ENCODE results near the gene VPREB3. TPM values are rescaled to one million over a fixed set of nuclear protein-coding genes. Genes with fewer than 3 reads are reported as not detected.

VPREB3 gene
- total and polyA plus RNA-seq, 4 donors, result 0.69 to 3.2 (median 1.8) TPM; not detected in 1

GRCh38 chr22:23801886-23802377, 47.7 kb upstream of the VPREB3 start:
- H3K4me1 ChIP-seq (ENCODE audit: control insufficient read depth in 4 of 4, insufficient read depth in 4 of 4, low read length in 3 of 4), result peaks cover 3 to 12% (median 9%) of the 10 kb centered on the region in 4 donors
- no peaks in the 10 kb centered on the region for H3K27me3 ChIP-seq (ENCODE audit: control insufficient read depth in 4 of 4, insufficient read depth in 4 of 4, low read length in 3 of 4)
- no peak overlapping the region for H3K4me3 ChIP-seq (ENCODE audit: low read depth in 1 of 3, low read length in 3 of 3)
- H3K9me3 ChIP-seq (ENCODE audit: control insufficient read depth in 4 of 4, low read length in 3 of 4), result no peaks in the 10 kb centered on the region
- TF ChIP-seq JUND (IDR thresholded peaks at IDR 0.05) (no peak), NR2F2 (IDR thresholded peaks at IDR 0.05) (no peak), FOXA1 (IDR thresholded peaks at IDR 0.05) (no peak), RAD21 (IDR thresholded peaks at IDR 0.05) (no peak), SP1 (IDR thresholded peaks at IDR 0.05) (no peak), RXRA (IDR thresholded peaks at IDR 0.05) (no peak), HNF4G (IDR thresholded peaks at IDR 0.05) (no peak), FOXA2 (IDR thresholded peaks at IDR 0.05) (no peak), EGR1 (IDR thresholded peaks at IDR 0.05; ENCODE audit: low read depth in 2 of 2) (no peak), HNF4A (conservative IDR thresholded peaks at IDR 0.05) (no peak), YY1 (IDR thresholded peaks at IDR 0.05) (no peak), GABPA (IDR thresholded peaks at IDR 0.05 in 1 of 2, conservative IDR thresholded peaks at IDR 0.05 in 1 of 2) (no peak), TAF1 (conservative IDR thresholded peaks at IDR 0.05) (no peak)
- TF ChIP-seq, protein P1, sequence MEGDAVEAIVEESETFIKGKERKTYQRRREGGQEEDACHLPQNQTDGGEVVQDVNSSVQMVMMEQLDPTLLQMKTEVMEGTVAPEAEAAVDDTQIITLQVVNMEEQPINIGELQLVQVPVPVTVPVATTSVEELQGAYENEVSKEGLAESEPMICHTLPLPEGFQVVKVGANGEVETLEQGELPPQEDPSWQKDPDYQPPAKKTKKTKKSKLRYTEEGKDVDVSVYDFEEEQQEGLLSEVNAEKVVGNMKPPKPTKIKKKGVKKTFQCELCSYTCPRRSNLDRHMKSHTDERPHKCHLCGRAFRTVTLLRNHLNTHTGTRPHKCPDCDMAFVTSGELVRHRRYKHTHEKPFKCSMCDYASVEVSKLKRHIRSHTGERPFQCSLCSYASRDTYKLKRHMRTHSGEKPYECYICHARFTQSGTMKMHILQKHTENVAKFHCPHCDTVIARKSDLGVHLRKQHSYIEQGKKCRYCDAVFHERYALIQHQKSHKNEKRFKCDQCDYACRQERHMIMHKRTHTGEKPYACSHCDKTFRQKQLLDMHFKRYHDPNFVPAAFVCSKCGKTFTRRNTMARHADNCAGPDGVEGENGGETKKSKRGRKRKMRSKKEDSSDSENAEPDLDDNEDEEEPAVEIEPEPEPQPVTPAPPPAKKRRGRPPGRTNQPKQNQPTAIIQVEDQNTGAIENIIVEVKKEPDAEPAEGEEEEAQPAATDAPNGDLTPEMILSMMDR (IDR thresholded peaks at IDR 0.05; ENCODE audit: low read depth, low read length, missing input control), result no peak
- TF ChIP-seq, protein P2, sequence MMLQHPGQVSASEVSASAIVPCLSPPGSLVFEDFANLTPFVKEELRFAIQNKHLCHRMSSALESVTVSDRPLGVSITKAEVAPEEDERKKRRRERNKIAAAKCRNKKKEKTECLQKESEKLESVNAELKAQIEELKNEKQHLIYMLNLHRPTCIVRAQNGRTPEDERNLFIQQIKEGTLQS (IDR thresholded peaks at IDR 0.05), result no peak
- TF ChIP-seq, protein P3, sequence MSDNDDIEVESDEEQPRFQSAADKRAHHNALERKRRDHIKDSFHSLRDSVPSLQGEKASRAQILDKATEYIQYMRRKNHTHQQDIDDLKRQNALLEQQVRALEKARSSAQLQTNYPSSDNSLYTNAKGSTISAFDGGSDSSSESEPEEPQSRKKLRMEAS (IDR thresholded peaks at IDR 0.05), result no peak
- TF ChIP-seq, protein P4, sequence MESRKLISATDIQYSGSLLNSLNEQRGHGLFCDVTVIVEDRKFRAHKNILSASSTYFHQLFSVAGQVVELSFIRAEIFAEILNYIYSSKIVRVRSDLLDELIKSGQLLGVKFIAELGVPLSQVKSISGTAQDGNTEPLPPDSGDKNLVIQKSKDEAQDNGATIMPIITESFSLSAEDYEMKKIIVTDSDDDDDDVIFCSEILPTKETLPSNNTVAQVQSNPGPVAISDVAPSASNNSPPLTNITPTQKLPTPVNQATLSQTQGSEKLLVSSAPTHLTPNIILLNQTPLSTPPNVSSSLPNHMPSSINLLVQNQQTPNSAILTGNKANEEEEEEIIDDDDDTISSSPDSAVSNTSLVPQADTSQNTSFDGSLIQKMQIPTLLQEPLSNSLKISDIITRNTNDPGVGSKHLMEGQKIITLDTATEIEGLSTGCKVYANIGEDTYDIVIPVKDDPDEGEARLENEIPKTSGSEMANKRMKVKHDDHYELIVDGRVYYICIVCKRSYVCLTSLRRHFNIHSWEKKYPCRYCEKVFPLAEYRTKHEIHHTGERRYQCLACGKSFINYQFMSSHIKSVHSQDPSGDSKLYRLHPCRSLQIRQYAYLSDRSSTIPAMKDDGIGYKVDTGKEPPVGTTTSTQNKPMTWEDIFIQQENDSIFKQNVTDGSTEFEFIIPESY (IDR thresholded peaks at IDR 0.05), result no peak
- TF ChIP-seq, protein P5, sequence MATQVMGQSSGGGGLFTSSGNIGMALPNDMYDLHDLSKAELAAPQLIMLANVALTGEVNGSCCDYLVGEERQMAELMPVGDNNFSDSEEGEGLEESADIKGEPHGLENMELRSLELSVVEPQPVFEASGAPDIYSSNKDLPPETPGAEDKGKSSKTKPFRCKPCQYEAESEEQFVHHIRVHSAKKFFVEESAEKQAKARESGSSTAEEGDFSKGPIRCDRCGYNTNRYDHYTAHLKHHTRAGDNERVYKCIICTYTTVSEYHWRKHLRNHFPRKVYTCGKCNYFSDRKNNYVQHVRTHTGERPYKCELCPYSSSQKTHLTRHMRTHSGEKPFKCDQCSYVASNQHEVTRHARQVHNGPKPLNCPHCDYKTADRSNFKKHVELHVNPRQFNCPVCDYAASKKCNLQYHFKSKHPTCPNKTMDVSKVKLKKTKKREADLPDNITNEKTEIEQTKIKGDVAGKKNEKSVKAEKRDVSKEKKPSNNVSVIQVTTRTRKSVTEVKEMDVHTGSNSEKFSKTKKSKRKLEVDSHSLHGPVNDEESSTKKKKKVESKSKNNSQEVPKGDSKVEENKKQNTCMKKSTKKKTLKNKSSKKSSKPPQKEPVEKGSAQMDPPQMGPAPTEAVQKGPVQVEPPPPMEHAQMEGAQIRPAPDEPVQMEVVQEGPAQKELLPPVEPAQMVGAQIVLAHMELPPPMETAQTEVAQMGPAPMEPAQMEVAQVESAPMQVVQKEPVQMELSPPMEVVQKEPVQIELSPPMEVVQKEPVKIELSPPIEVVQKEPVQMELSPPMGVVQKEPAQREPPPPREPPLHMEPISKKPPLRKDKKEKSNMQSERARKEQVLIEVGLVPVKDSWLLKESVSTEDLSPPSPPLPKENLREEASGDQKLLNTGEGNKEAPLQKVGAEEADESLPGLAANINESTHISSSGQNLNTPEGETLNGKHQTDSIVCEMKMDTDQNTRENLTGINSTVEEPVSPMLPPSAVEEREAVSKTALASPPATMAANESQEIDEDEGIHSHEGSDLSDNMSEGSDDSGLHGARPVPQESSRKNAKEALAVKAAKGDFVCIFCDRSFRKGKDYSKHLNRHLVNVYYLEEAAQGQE (IDR thresholded peaks at IDR 0.05), result no peak
- H3K27ac ChIP-seq (ENCODE audit: low read depth in 1 of 2, low read length in 2 of 2), result no peak overlapping the region
- H3K36me3 ChIP-seq (ENCODE audit: control insufficient read depth in 4 of 4, insufficient read depth in 3 of 4, low read depth in 1 of 4, low read length in 3 of 4), result peaks cover 9 to 56% (median 28%) of the 10 kb centered on the region in 4 donors
- DNase-seq (ENCODE audit: low spot score), result no peak
- WGBS, result 97% methylated on average over 8 of the region's 8 CpGs
- no peak overlapping the region for H3K9ac ChIP-seq (ENCODE audit: low read depth in 1 of 2, low read length in 2 of 2)
